ENCODE measurements around the gene BCAS3.

Gene BCAS3

DNA sequence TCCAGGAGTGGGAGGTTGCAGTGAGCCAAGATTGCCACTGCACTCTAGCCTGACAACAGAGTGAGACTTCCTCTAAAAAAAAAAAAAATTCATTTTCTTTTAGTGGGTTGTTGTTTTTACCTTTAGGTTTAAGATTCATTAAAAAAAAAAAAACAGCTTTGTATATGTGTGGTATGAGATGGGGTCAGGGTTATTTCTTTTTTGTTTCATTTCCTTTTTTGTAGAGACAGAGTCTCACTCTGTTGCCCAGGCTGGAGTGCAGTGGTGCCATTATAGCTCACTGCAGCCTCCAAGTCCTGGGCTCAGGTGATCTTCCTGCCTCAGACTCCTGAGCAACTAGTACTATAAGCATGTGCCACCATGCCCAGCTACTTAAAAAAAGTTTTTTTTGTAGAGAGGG, 47.0 kb downstream of the BCAS3 start:
- Histone ChIP-seq H3K9me3 (ENCODE audit: control insufficient read depth, low read length) (no peaks in the 10 kb centered on the region), H3K4me1 (ENCODE audit: control insufficient read depth, insufficient read depth, low read length) (peaks cover 2% of the 10 kb centered on the region), H3K9ac (ENCODE audit: low read length) (no peak overlapping the region), H3K36me3 (ENCODE audit: control insufficient read depth, insufficient read depth, low read length) (no peaks in the 10 kb centered on the region), H3K4me3 (ENCODE audit: low read length) (no peak overlapping the region), H3K27me3 (ENCODE audit: control insufficient read depth, insufficient read depth, low read length) (no peaks in the 10 kb centered on the region)

DNA sequence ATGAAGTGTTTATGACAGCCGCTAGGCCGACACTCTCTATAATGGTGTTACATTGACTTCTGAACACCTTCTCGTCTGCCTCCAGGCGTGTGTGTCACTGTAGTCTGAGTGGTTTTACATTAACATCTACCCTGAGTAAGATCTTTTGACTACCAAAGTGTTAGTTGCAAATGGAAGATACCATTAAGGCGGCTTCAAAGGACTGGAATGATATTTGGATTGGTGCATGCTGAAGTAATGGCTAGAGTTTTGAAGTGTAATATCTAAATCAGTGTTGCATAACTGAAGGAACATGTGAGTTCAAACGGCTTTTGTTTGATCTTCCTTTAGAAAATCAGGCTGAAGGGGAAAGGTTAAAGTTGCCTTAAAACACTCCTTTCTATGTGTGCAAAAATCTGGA, 52.2 kb downstream of the BCAS3 start:
- H3K36me3 ChIP-seq (ENCODE audit: control insufficient read depth, insufficient read depth, low read length), result no peaks in the 10 kb centered on the region
- peaks cover 10% of the 10 kb centered on the region for H3K4me1 ChIP-seq (ENCODE audit: control insufficient read depth, insufficient read depth, low read length)
- no peaks in the 10 kb centered on the region for H3K9me3 ChIP-seq (ENCODE audit: control insufficient read depth, low read length)
- H3K27me3 ChIP-seq (ENCODE audit: control insufficient read depth, insufficient read depth, low read length), result no peaks in the 10 kb centered on the region
- H3K9ac ChIP-seq (ENCODE audit: low read length), result no peak overlapping the region
- no peak overlapping the region for H3K4me3 ChIP-seq (ENCODE audit: low read length)

DNA sequence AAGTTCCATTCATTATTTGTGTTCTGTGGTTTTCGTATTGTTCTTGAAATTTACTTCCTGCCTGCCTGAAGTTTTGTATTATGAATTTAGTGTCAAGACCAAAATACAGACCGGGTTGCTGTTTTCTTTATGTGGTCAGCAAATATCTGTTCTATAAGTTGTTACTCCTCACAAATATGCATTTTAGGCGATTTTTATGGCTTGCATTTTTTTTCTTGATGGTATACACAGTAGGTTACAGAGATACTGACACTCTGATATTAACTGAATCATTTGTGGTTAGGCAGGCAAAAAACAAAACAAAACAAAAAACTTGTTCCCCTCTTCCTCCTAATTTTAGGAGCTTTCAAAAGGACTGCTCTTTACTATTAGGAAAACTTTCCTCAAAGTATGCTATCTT, 52.6 kb downstream of the BCAS3 start:
- H3K9ac ChIP-seq (ENCODE audit: low read length), result no peak overlapping the region

DNA sequence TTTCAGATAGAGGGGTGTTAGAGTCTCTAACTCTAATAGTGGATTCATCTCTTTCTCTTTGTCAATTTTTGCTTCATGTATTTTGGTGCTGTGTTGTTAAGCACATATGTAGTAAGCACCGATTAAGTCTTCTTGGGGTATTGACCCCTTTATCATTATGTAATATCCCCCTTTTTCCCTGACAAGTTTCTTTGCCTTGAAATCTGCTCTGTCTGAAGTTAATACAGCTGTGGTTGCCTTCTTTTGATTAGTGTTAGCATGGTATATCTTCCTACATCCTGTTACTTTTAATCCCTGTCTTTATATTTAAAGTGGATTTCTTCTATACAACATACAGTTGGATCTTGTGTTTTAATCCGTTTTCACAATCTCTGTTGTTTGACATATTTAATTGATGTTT, 60.6 kb downstream of the BCAS3 start:
- H3K27me3 ChIP-seq (ENCODE audit: control insufficient read depth, insufficient read depth, low read length), result no peaks in the 10 kb centered on the region
- H3K36me3 ChIP-seq (ENCODE audit: control insufficient read depth, insufficient read depth, low read length), result no peaks in the 10 kb centered on the region
- no peak overlapping the region for H3K4me3 ChIP-seq (ENCODE audit: low read length)
- H3K9me3 ChIP-seq (ENCODE audit: control insufficient read depth, low read length), result no peaks in the 10 kb centered on the region
- no peaks in the 10 kb centered on the region for H3K4me1 ChIP-seq (ENCODE audit: control insufficient read depth, insufficient read depth, low read length)
- H3K9ac ChIP-seq (ENCODE audit: low read length), result no peak overlapping the region

More for the DNA sequence above, 52.6 kb downstream of the BCAS3 start:
- H3K27me3 ChIP-seq (ENCODE audit: control insufficient read depth, insufficient read depth, low read length), result no peaks in the 10 kb centered on the region
- H3K4me1 ChIP-seq (ENCODE audit: control insufficient read depth, insufficient read depth, low read length), result peaks cover 10% of the 10 kb centered on the region
- no peaks in the 10 kb centered on the region for H3K9me3 ChIP-seq (ENCODE audit: control insufficient read depth, low read length)
- no peaks in the 10 kb centered on the region for H3K36me3 ChIP-seq (ENCODE audit: control insufficient read depth, insufficient read depth, low read length)
- H3K4me3 ChIP-seq (ENCODE audit: low read length), result no peak overlapping the region

DNA sequence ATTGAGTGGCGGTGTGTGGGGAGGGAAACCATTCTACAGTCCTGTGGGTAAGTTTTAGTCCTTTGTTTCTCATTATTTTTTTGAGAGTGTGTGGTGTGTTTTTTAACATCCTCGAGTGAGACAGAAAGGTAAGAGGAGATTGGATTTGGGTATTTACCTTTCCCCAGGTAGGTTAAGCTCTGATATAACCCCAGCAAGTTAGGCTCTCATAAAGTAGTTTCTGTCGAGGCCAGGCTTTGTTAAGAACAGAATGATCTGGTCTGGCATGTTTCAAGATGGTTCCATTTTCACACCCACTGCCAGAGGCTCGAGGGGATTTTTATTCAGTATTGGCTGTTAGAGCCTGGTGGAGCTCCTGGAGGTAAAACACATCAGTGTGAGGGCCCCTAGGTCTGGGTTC, 62.9 kb downstream of the BCAS3 start:
- Histone ChIP-seq H3K36me3 (ENCODE audit: control insufficient read depth, insufficient read depth, low read length) (no peaks in the 10 kb centered on the region), H3K4me3 (ENCODE audit: low read length) (no peak overlapping the region), H3K4me1 (ENCODE audit: control insufficient read depth, insufficient read depth, low read length) (peaks cover 5% of the 10 kb centered on the region), H3K9ac (ENCODE audit: low read length) (no peak overlapping the region), H3K9me3 (ENCODE audit: control insufficient read depth, low read length) (no peaks in the 10 kb centered on the region), H3K27me3 (ENCODE audit: control insufficient read depth, insufficient read depth, low read length) (no peaks in the 10 kb centered on the region)

DNA sequence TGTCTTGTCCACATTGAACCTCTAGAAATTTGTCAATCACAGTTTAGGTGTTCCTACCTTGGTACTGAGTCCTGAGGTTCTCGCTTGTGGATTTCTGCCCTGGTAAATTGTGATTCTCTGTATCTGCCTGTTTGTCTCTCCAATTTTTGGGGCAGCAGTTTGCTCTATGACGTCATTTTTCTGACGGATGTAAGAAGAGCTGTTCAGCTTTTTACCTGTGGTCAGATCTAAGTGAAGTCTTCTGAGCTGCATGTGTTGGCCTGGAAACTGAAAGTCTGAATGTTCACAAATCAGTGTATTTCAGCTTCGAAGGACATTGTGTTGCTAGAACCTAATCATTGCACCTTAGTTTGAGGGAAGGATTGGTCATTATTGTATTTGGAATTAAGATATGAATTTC, 63.4 kb downstream of the BCAS3 start:
- Histone ChIP-seq H3K9ac (ENCODE audit: low read length) (no peak overlapping the region), H3K4me1 (ENCODE audit: control insufficient read depth, insufficient read depth, low read length) (peaks cover 5% of the 10 kb centered on the region), H3K27me3 (ENCODE audit: control insufficient read depth, insufficient read depth, low read length) (no peaks in the 10 kb centered on the region), H3K4me3 (ENCODE audit: low read length) (no peak overlapping the region), H3K9me3 (ENCODE audit: control insufficient read depth, low read length) (no peaks in the 10 kb centered on the region), H3K36me3 (ENCODE audit: control insufficient read depth, insufficient read depth, low read length) (no peaks in the 10 kb centered on the region)

DNA sequence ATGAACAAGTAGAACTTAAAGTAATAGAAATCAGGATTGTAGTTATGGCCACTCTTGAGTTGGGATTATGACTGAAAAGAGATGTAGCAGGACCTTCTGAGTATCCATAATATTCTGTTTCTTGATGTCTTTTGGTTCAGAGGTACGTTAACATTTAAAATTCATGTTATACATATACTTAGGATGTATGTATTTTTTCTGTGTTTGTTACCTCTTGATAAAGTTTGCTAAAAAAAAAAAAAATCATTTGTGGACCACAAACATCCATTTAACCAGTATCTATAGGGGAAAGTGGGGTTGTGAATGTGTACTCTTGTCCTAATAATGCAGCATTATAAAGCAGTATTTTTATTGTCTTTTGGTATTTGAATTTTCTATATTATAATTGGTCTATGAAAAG, 65.6 kb downstream of the BCAS3 start:
- Histone ChIP-seq H3K9ac (ENCODE audit: low read length) (no peak overlapping the region), H3K36me3 (ENCODE audit: control insufficient read depth, insufficient read depth, low read length) (no peaks in the 10 kb centered on the region), H3K4me1 (ENCODE audit: control insufficient read depth, insufficient read depth, low read length) (peaks cover 5% of the 10 kb centered on the region), H3K9me3 (ENCODE audit: control insufficient read depth, low read length) (no peaks in the 10 kb centered on the region), H3K4me3 (ENCODE audit: low read length) (no peak overlapping the region), H3K27me3 (ENCODE audit: control insufficient read depth, insufficient read depth, low read length) (no peaks in the 10 kb centered on the region)

DNA sequence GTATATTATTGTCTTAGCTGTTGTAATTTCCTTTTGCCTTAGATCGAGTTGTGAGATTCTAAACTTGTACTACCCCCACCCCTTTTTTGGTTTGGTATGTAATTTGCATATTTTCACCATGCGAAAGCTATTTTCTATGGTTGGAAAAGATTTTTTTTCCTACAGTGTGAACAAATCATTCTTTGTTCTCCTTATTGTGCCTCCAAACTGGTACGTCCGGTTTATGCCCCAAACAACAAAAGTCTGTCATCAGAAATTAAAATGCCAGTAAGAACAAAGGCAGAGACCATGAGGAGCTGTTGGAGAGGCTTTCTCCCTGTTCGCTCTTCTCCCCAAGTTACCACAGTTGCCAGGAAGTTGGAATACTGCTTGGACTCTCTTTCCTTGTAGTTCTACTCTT, 66.1 kb downstream of the BCAS3 start:
- H3K4me1 ChIP-seq (ENCODE audit: control insufficient read depth, insufficient read depth, low read length), result peaks cover 5% of the 10 kb centered on the region
- H3K36me3 ChIP-seq (ENCODE audit: control insufficient read depth, insufficient read depth, low read length), result no peaks in the 10 kb centered on the region
- no peak overlapping the region for H3K4me3 ChIP-seq (ENCODE audit: low read length)
- peak overlapping the region; percentile 35 for H3K9ac ChIP-seq (ENCODE audit: low read length)
- H3K9me3 ChIP-seq (ENCODE audit: control insufficient read depth, low read length), result no peaks in the 10 kb centered on the region
- H3K27me3 ChIP-seq (ENCODE audit: control insufficient read depth, insufficient read depth, low read length), result no peaks in the 10 kb centered on the region

DNA sequence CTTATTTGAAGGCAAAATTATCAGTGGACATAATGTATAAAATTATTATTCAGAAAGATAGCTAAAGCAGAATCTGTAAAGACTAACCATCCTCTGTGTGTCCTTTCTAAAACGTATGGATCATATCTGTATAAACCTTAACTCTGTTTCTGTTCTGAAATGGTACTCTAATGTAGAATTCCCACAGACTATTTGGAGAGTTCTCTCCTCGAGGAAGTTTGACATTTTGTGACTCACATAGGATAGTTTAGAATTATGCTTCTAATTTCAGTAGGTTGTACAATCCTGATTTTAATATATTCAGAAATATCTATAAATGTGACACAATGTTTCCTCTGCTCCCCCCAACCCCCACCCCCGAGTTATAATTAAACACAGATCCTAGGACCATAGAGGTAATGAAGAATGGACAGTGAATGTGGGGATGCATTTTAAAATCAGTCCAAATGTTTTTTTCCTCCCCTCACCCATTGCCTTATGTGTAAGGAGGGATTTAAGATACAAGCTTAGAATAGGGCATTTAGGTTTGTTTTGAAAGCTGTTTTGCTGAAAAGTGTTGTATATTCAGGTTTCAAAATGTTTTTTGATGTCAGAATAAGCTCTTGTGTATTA, 66.8 kb downstream of the BCAS3 start:
- no peaks in the 10 kb centered on the region for H3K9me3 ChIP-seq (ENCODE audit: control insufficient read depth, low read length)
- H3K4me1 ChIP-seq (ENCODE audit: control insufficient read depth, insufficient read depth, low read length), result peaks cover 5% of the 10 kb centered on the region
- no peak overlapping the region for H3K4me3 ChIP-seq (ENCODE audit: low read length)
- H3K27me3 ChIP-seq (ENCODE audit: control insufficient read depth, insufficient read depth, low read length), result no peaks in the 10 kb centered on the region
- H3K9ac ChIP-seq (ENCODE audit: low read length), result peak overlapping the region; percentile 35
- no peaks in the 10 kb centered on the region for H3K36me3 ChIP-seq (ENCODE audit: control insufficient read depth, insufficient read depth, low read length)

DNA sequence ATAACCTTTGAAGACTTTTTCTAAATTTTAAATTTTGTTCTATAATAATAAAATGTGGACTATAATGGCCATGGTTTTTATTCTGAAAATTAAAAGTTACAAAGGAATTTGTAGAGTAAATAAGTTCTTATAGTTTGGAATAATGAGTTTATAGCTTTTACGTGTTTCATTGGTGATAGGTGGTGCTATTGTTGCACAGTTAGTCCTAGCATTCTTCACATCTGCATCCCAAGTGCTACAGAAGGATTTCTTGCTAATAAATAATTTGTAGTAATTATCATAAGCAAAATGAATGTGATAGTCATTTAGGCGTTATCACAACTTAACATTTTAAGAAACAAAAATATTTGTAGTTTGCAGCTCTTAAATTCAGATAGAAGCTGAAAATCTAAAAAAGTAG, 67.9 kb downstream of the BCAS3 start:
- Histone ChIP-seq H3K9ac (ENCODE audit: low read length) (no peak overlapping the region), H3K4me3 (ENCODE audit: low read length) (no peak overlapping the region), H3K27me3 (ENCODE audit: control insufficient read depth, insufficient read depth, low read length) (no peaks in the 10 kb centered on the region), H3K36me3 (ENCODE audit: control insufficient read depth, insufficient read depth, low read length) (no peaks in the 10 kb centered on the region), H3K4me1 (ENCODE audit: control insufficient read depth, insufficient read depth, low read length) (peaks cover 5% of the 10 kb centered on the region), H3K9me3 (ENCODE audit: control insufficient read depth, low read length) (no peaks in the 10 kb centered on the region)

DNA sequence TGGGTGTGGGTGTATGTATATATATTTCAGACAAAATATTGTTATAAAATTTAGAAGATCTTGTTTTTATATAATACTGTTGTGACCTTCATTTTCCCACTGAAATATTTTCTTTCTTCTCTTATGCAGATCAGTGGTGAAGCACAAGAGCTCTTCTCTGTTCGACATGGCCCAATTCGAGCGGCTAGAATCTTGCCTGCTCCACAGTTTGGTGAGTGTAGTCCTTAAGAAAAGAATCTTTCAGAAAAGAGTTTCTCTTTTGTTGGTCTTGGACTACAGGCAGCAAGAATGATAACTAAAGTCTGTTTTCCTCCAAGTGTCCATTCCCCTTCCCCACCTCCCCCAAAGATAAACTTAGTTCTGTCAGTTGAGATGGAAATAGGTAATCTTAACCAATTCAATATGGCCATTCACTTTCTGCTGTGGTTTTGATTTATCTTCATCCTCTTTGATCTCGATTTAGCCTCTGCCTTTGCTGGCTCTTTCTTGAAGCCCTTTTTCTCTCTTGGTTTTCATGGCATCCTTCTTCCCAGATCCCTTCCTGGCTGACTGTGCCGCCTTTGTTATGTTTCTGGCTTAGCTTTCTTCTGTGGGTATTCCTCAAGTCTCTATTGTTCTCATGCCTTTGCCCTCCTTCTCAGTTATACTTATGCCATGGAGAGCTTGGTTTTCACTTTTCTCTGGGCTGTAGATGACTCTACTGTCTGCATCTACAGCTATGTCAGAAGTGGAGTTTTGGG, 69.6 kb downstream of the BCAS3 start:
- H3K4me3 ChIP-seq (ENCODE audit: low read length), result no peak overlapping the region
- H3K36me3 ChIP-seq (ENCODE audit: control insufficient read depth, insufficient read depth, low read length), result no peaks in the 10 kb centered on the region
- no peaks in the 10 kb centered on the region for H3K9me3 ChIP-seq (ENCODE audit: control insufficient read depth, low read length)
- no peaks in the 10 kb centered on the region for H3K27me3 ChIP-seq (ENCODE audit: control insufficient read depth, insufficient read depth, low read length)
- H3K9ac ChIP-seq (ENCODE audit: low read length), result no peak overlapping the region
- H3K4me1 ChIP-seq (ENCODE audit: control insufficient read depth, insufficient read depth, low read length), result peaks cover 5% of the 10 kb centered on the region

DNA sequence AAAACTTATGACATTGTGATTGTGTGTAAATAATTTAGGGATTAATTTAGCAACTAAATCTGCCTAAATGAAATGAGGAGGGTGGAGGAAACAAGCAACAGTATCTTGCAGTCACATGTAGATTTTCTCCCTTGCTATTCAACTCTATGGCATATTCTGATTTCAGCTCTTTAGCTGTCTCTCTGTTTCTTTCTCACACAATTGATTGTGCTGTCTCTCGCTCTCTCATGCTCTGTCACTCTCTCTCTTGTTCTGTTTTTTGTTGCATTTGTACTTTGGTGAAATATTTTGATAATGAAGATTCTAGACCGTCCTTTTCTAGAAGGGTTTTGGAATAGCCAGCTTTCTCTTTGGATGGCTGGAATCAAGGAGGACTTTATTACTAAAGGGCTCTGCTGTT, 70.6 kb downstream of the BCAS3 start:
- Histone ChIP-seq H3K4me1 (ENCODE audit: control insufficient read depth, insufficient read depth, low read length) (peaks cover 5% of the 10 kb centered on the region), H3K36me3 (ENCODE audit: control insufficient read depth, insufficient read depth, low read length) (no peaks in the 10 kb centered on the region), H3K9me3 (ENCODE audit: control insufficient read depth, low read length) (no peaks in the 10 kb centered on the region), H3K9ac (ENCODE audit: low read length) (no peak overlapping the region), H3K4me3 (ENCODE audit: low read length) (no peak overlapping the region), H3K27me3 (ENCODE audit: control insufficient read depth, insufficient read depth, low read length) (no peaks in the 10 kb centered on the region)
